HepG2 (cell line): Measurements from ENCODE around the gene CKS1B. TPM values are rescaled to one million over a fixed set of nuclear protein-coding genes. Genes with fewer than 3 reads are reported as not detected.

ENCODE experiments used
- CAMTA2 ChIP-seq: sonication (generic); formaldehyde crosslinking; IDR thresholded peaks from 2 replicates; pipeline ENCODE4 v1.4.0; 2020; ENCODE audit warnings: mild to moderate bottlenecking, missing genetic modification reagents, borderline replicate concordance
- EHMT2 ChIP-seq: fragments of 200-600 bp; sonication (generic); IDR thresholded peaks from 2 replicates; pipeline ENCODE4 v1.7.0; 2017; ENCODE audit warnings: antibody characterized with exemption, low read depth, low read length, borderline replicate concordance
- HNRNPL ChIP-seq: fragments of 200-400 bp; formaldehyde crosslinking; IDR thresholded peaks from 2 replicates; pipeline ENCODE4 v1.6.1; 2017; ENCODE audit warnings: mild to moderate bottlenecking, low read depth, low read length
- HNRNPLL ChIP-seq: fragments of 200-400 bp; formaldehyde crosslinking; IDR thresholded peaks from 2 replicates; pipeline ENCODE4 v1.6.1; 2017; ENCODE audit warnings: mild to moderate bottlenecking, low read depth, low read length; ENCODE audit not compliant: poor library complexity, severe bottlenecking
- MTA3 ChIP-seq: sonication (generic); formaldehyde crosslinking; IDR thresholded peaks from 2 replicates; pipeline ENCODE4 v1.4.0; 2020; ENCODE audit warnings: missing genetic modification reagents
- MYNN ChIP-seq: sonication (generic); formaldehyde crosslinking; IDR thresholded peaks from 2 replicates; pipeline ENCODE4 v1.4.0; 2020; ENCODE audit warnings: mild to moderate bottlenecking, low read depth, missing genetic modification reagents
- NR2F6 ChIP-seq, 2 experiments: IDR thresholded peaks; 2 replicates each; pipeline ENCODE4 v1.6.1; 2016; ENCODE audit warnings: antibody characterized with exemption in 1 of 2, mild to moderate bottlenecking in 1 of 2
- ONECUT2 ChIP-seq: sonication (generic); formaldehyde crosslinking; IDR thresholded peaks from 2 replicates; pipeline ENCODE4 v1.4.0; 2020; ENCODE audit warnings: missing genetic modification reagents
- PCBP2 ChIP-seq: fragments of 200-400 bp; formaldehyde crosslinking; optimal IDR thresholded peaks from 2 replicates; pipeline ENCODE3; 2018; ENCODE audit warnings: low read length, low read depth; ENCODE audit not compliant: poor library complexity, severe bottlenecking
- SYNCRIP ChIP-seq: fragments of 200-400 bp; formaldehyde crosslinking; IDR thresholded peaks from 2 replicates; pipeline ENCODE4 v1.6.1; 2018; ENCODE audit warnings: mild to moderate bottlenecking, low read depth, low read length; ENCODE audit not compliant: insufficient read depth
- TSC22D2 ChIP-seq: sonication (generic); formaldehyde crosslinking; IDR thresholded peaks from 2 replicates; pipeline ENCODE4 v1.5.1; 2020; ENCODE audit warnings: missing genetic modification reagents, mild to moderate bottlenecking, borderline replicate concordance
- U2AF1 ChIP-seq: fragments of 200-400 bp; formaldehyde crosslinking; optimal IDR thresholded peaks from 2 replicates; pipeline ENCODE3; 2017; ENCODE audit warnings: mild to moderate bottlenecking, low read depth, low read length
- ZNF446 ChIP-seq: sonication (generic); formaldehyde crosslinking; IDR thresholded peaks from 2 replicates; pipeline ENCODE4 v1.5.0; 2020; ENCODE audit warnings: mild to moderate bottlenecking, missing genetic modification reagents
- ZNF776 ChIP-seq: sonication (generic); formaldehyde crosslinking; IDR thresholded peaks from 2 replicates; pipeline ENCODE4 v1.4.0; 2020; ENCODE audit warnings: mild to moderate bottlenecking, missing genetic modification reagents
- polyA plus RNA-seq, 8 experiments: library from polyadenylated mRNA; depleted of rRNA in 3 of 8; stranded (reverse) in 7 of 8; unstranded in 1 of 8; fragments of >200 nt; fragmentation: Illumina TruSeq in 4 of 8; extraction: Trizol in 4 of 8; gene quantifications; 2 replicates each; pipeline versions ENCODE4 v1.2.1 to v1.2.3, GENCODE V29; 2011 to 2016; ENCODE audit warnings: low read depth in 4 of 8, missing spikeins in 1 of 8, mixed read lengths in 1 of 8; ENCODE audit not compliant: insufficient read depth in 1 of 8
- total RNA-seq, 5 experiments: library from RNA; depleted of rRNA; stranded (reverse); fragments of >200 nt; fragmentation: Illumina TruSeq; extraction: Trizol; gene quantifications; 2 replicates each; pipeline ENCODE4 v1.2.3, GENCODE V29; 2016; ENCODE audit warnings: low read depth in 1 of 5
- TF ChIP-seq, protein P1 (sequence below): sonication (generic); formaldehyde crosslinking; IDR thresholded peaks from 2 replicates; pipeline ENCODE4 v1.5.1; 2020; ENCODE audit warnings: missing genetic modification reagents, mild to moderate bottlenecking, borderline replicate concordance
- TF ChIP-seq, protein P2 (sequence below): sonication (generic); formaldehyde crosslinking; IDR thresholded peaks from 2 replicates; pipeline ENCODE4 v1.5.1; 2020; ENCODE audit warnings: mild to moderate bottlenecking, missing genetic modification reagents, moderate library complexity
- TF ChIP-seq, protein P3 (sequence below): sonication (generic); formaldehyde crosslinking; IDR thresholded peaks from 2 replicates; pipeline ENCODE4 v1.9.0; 2022; ENCODE audit warnings: low read depth, missing genetic modification reagents
- TF ChIP-seq, protein P4 (sequence below): sonication (generic); formaldehyde crosslinking; IDR thresholded peaks from 2 replicates; pipeline ENCODE4 v1.4.0; 2020; ENCODE audit warnings: mild to moderate bottlenecking, missing genetic modification reagents

CKS1B gene
- total and polyA plus RNA-seq, 2 of the 13 experiments (the other 11 are each of a cell fraction or from before 2014, with no cell fraction given), result 217 to 222 TPM

DNA sequence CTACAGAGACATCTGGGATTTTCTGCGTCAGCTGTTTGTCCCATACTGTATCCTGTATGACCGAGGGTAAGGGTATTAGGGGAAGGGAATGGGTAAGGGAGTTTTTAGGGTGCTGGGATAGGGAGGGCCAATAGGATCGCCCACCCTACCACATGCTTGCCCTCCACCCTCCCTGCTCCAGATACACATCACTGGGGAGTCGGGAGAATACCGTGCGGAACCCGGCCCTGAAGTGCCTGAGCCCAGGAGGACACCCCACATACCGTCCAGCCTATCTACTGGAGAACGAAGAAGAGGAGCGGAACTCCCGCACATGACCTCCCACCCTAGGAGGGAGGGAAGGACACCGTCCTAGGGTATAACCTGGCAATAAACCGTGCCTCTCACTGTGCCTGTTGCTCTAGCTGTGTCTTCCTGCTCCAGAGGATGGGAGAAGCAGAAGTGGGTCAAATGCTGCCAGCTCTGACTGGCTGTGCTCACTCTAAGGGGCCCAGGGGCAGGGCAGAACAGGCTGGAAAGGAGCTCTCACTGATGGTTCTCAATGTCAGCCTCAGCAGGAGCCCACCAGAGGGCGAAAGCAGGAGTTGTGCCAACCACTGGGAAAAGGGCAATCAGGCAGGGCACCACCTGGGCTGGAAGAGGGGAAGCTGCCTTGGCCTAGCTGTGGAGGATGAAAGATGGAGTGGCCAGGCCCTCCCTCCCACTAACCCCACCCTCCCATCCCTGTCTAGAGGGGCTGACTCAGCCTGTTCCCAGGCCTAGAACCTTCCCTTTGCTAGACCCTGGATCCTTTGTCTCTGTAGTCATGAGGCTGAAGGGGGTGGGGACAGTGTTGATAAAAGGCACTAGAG lies 18.5 kb downstream of the CKS1B start (continued):
- TF ChIP-seq, protein P1, sequence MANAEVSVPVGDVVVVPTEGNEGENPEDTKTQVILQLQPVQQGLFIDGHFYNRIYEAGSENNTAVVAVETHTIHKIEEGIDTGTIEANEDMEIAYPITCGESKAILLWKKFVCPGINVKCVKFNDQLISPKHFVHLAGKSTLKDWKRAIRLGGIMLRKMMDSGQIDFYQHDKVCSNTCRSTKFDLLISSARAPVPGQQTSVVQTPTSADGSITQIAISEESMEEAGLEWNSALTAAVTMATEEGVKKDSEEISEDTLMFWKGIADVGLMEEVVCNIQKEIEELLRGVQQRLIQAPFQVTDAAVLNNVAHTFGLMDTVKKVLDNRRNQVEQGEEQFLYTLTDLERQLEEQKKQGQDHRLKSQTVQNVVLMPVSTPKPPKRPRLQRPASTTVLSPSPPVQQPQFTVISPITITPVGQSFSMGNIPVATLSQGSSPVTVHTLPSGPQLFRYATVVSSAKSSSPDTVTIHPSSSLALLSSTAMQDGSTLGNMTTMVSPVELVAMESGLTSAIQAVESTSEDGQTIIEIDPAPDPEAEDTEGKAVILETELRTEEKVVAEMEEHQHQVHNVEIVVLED (CRISPR knock-in tag), result no peak
- TF ChIP-seq MYNN (CRISPR knock-in tag) (no peak), PCBP2 (no peak), ZNF446 (no peak), ONECUT2 (CRISPR knock-in tag) (no peak), HNRNPL (peak; percentile 71; the same call in 1 of the 2 replicates), HNRNPLL (no peak), MTA3 (no peak), CAMTA2 (no peak), SYNCRIP (no peak), ZNF776 (CRISPR knock-in tag) (no peak), EHMT2 (no peak), TSC22D2 (CRISPR knock-in tag) (no peak), U2AF1 (no peak), NR2F6 (IDR thresholded peaks at IDR 0.05) (no peak), NR2F6 (CRISPR knock-in tag; IDR thresholded peaks at IDR 0.05) (no peak)
- TF ChIP-seq, protein P2, sequence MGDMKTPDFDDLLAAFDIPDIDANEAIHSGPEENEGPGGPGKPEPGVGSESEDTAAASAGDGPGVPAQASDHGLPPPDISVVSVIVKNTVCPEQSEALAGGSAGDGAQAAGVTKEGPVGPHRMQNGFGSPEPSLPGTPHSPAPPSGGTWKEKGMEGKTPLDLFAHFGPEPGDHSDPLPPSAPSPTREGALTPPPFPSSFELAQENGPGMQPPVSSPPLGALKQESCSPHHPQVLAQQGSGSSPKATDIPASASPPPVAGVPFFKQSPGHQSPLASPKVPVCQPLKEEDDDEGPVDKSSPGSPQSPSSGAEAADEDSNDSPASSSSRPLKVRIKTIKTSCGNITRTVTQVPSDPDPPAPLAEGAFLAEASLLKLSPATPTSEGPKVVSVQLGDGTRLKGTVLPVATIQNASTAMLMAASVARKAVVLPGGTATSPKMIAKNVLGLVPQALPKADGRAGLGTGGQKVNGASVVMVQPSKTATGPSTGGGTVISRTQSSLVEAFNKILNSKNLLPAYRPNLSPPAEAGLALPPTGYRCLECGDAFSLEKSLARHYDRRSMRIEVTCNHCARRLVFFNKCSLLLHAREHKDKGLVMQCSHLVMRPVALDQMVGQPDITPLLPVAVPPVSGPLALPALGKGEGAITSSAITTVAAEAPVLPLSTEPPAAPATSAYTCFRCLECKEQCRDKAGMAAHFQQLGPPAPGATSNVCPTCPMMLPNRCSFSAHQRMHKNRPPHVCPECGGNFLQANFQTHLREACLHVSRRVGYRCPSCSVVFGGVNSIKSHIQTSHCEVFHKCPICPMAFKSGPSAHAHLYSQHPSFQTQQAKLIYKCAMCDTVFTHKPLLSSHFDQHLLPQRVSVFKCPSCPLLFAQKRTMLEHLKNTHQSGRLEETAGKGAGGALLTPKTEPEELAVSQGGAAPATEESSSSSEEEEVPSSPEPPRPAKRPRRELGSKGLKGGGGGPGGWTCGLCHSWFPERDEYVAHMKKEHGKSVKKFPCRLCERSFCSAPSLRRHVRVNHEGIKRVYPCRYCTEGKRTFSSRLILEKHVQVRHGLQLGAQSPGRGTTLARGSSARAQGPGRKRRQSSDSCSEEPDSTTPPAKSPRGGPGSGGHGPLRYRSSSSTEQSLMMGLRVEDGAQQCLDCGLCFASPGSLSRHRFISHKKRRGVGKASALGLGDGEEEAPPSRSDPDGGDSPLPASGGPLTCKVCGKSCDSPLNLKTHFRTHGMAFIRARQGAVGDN (CRISPR knock-in tag), result peak; percentile 33; the same call in 1 of the 2 replicates
- TF ChIP-seq, protein P3, sequence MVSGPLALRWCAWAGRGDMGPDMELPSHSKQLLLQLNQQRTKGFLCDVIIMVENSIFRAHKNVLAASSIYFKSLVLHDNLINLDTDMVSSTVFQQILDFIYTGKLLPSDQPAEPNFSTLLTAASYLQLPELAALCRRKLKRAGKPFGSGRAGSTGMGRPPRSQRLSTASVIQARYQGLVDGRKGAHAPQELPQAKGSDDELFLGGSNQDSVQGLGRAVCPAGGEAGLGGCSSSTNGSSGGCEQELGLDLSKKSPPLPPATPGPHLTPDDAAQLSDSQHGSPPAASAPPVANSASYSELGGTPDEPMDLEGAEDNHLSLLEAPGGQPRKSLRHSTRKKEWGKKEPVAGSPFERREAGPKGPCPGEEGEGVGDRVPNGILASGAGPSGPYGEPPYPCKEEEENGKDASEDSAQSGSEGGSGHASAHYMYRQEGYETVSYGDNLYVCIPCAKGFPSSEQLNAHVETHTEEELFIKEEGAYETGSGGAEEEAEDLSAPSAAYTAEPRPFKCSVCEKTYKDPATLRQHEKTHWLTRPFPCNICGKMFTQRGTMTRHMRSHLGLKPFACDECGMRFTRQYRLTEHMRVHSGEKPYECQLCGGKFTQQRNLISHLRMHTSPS (CRISPR knock-in tag), result peak; percentile 30; the same call in 1 of the 2 replicates
- TF ChIP-seq, protein P4, sequence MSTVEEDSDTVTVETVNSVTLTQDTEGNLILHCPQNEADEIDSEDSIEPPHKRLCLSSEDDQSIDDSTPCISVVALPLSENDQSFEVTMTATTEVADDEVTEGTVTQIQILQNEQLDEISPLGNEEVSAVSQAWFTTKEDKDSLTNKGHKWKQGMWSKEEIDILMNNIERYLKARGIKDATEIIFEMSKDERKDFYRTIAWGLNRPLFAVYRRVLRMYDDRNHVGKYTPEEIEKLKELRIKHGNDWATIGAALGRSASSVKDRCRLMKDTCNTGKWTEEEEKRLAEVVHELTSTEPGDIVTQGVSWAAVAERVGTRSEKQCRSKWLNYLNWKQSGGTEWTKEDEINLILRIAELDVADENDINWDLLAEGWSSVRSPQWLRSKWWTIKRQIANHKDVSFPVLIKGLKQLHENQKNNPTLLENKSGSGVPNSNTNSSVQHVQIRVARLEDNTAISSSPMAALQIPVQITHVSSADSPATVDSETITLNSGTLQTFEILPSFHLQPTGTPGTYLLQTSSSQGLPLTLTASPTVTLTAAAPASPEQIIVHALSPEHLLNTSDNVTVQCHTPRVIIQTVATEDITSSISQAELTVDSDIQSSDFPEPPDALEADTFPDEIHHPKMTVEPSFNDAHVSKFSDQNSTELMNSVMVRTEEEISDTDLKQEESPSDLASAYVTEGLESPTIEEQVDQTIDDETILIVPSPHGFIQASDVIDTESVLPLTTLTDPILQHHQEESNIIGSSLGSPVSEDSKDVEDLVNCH (CRISPR knock-in tag), result no peak
